A673 (cell line): ENCODE results near the gene PPM1D. TPM values are rescaled to one million over a fixed set of nuclear protein-coding genes. Genes with fewer than 3 reads are reported as not detected.

ENCODE experiments used
- BruUV-seq: library from RNA; stranded (reverse); fragments of 400-500 nt; replicated peaks from 2 replicates; lab custom pipeline; 2021; lab: Mats Ljungman, UMichigan
- CTCF ChIA-PET: fragments of 300-600 bp; sonication (Branson Sonifier 250); formaldehyde crosslinking; loops from one replicate; lab custom pipeline; 2022; ENCODE audit warnings: antibody characterized with exemption; lab: Charles Lee
- POLR2A ChIA-PET: fragments of 300-600 bp; sonication (Branson Sonifier 250); formaldehyde crosslinking; loops from one replicate; lab custom pipeline; 2022; ENCODE audit warnings: antibody characterized with exemption; ENCODE audit not compliant: low non-redundant PET; lab: Charles Lee
- DNase-seq: peaks from one replicate; pipeline ENCODE4 v3.0.0-alpha.2; 2015; ENCODE audit warnings: low spot score
- H3K27ac ChIP-seq: fragments of 200-600 bp; sonication (generic); 2 replicates; pipeline ENCODE4 v1.5.1; 2016; ENCODE audit warnings: mixed run types, low read depth, mild to moderate bottlenecking, mixed read lengths, antibody characterized with exemption, low read length; ENCODE audit not compliant: poor library complexity, severe bottlenecking
- H3K27me3 ChIP-seq: fragments of 200-600 bp; sonication (generic); replicated peaks from 2 replicates; pipeline ENCODE4 v1.6.1; 2017; ENCODE audit warnings: mixed run types, low read depth, mild to moderate bottlenecking, mixed read lengths, antibody characterized with exemption, low read length; ENCODE audit not compliant: insufficient read depth, poor library complexity
- H3K36me3 ChIP-seq: fragments of 200-600 bp; sonication (generic); 2 replicates; pipeline ENCODE4 v1.6.1; 2016; ENCODE audit warnings: mixed run types, mild to moderate bottlenecking, mixed read lengths, antibody characterized with exemption, low read length; ENCODE audit not compliant: insufficient read depth, poor library complexity, severe bottlenecking
- H3K4me1 ChIP-seq: fragments of 200-600 bp; sonication (generic); 2 replicates; pipeline ENCODE4 v1.6.1; 2017; ENCODE audit warnings: mixed run types, mild to moderate bottlenecking, mixed read lengths, antibody characterized with exemption, low read length; ENCODE audit not compliant: insufficient read depth, poor library complexity, severe bottlenecking
- H3K4me3 ChIP-seq: fragments of 200-600 bp; sonication (generic); 2 replicates; pipeline ENCODE4 v1.5.1; 2016; ENCODE audit warnings: low read depth, mixed run types, mild to moderate bottlenecking, mixed read lengths, low read length; ENCODE audit not compliant: poor library complexity, severe bottlenecking
- H3K9me3 ChIP-seq: fragments of 200-600 bp; sonication (generic); 2 replicates; pipeline ENCODE4 v1.6.1; 2016; ENCODE audit warnings: mixed run types, low read depth, mild to moderate bottlenecking, mixed read lengths, antibody characterized with exemption, low read length; ENCODE audit not compliant: poor library complexity, severe bottlenecking
- CTCF ChIP-seq: fragments of 300-800, 200-600 bp; sonication (generic); conservative IDR thresholded peaks from 2 replicates; pipeline ENCODE4 v1.5.1; 2017; ENCODE audit warnings: low read depth, mild to moderate bottlenecking, antibody characterized with exemption, low read length, moderate library complexity, mixed read lengths
- EZH2 ChIP-seq: fragments of 200-600 bp; sonication (generic); IDR thresholded peaks from 2 replicates; pipeline ENCODE4 v1.6.1; 2017; ENCODE audit warnings: borderline replicate concordance, low read depth, mild to moderate bottlenecking, mixed read lengths, antibody characterized with exemption, low read length; ENCODE audit not compliant: poor library complexity, severe bottlenecking
- intact Hi-C: fragments of 100-400 bp; cut with micrococcal nuclease; formaldehyde crosslinking; loops from one replicate; pipeline ENCODE4 v1.10.0; 2022; ENCODE audit not compliant: unreplicated experiment
- total RNA-seq: library from RNA; stranded (reverse); gene quantifications from 2 replicates; pipeline ENCODE4 v1.2.3, GENCODE V29; 2021

The PPM1D gene
- total RNA-seq, 1 experiment from 2014 or later = 17.8 TPM

GRCh38 chr17:60583008-60583407 is 17.0 kb upstream of the PPM1D start:
- no peak overlapping the region for H3K4me3 ChIP-seq
- POLR2A ChIA-PET = no interaction called here
- H3K9me3 ChIP-seq = no peaks in the 10 kb centered on the region
- intact Hi-C loops = no loop called here
- TF ChIP-seq CTCF = no peak
- no peak for TF ChIP-seq EZH2
- H3K27me3 ChIP-seq = no peaks in the 10 kb centered on the region
- H3K27ac ChIP-seq = no peak overlapping the region
- DNase-seq = no peak
- no TSS peak for BruUV-seq
- CTCF ChIA-PET = no interaction called here
- no peaks in the 10 kb centered on the region for H3K4me1 ChIP-seq
- H3K36me3 ChIP-seq = no peaks in the 10 kb centered on the region

DNA sequence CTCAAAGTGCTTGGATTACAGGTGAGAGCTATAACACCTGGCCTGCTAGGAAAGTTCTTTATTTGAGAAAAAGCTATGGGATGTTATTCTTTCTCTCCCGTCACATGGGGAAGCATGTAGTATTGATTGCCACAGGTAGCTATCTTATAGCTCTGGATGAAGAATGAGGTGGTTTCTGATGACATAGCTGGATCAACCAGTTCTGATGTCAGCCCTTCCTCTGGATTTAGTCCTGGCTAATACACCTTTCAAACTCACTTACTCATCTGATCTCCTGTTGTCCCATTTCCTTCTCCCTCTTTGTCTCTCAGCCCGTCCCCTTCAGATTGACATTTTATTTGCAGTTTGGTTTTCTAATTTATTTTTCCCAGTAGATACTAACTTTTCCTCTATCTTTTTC is 14.1 kb upstream of the PPM1D start:
- Histone ChIP-seq H3K4me3 (no peak overlapping the region), H3K36me3 (no peaks in the 10 kb centered on the region), H3K27me3 (no peaks in the 10 kb centered on the region), H3K9me3 (no peaks in the 10 kb centered on the region), H3K27ac (no peak overlapping the region), H3K4me1 (no peaks in the 10 kb centered on the region)
- BruUV-seq = no TSS peak
- intact Hi-C loops = no loop called here
- TF ChIP-seq CTCF (no peak), EZH2 (no peak)
- DNase-seq = no peak
- ChIA-PET POLR2A (no interaction called here), CTCF (no interaction called here)

DNA sequence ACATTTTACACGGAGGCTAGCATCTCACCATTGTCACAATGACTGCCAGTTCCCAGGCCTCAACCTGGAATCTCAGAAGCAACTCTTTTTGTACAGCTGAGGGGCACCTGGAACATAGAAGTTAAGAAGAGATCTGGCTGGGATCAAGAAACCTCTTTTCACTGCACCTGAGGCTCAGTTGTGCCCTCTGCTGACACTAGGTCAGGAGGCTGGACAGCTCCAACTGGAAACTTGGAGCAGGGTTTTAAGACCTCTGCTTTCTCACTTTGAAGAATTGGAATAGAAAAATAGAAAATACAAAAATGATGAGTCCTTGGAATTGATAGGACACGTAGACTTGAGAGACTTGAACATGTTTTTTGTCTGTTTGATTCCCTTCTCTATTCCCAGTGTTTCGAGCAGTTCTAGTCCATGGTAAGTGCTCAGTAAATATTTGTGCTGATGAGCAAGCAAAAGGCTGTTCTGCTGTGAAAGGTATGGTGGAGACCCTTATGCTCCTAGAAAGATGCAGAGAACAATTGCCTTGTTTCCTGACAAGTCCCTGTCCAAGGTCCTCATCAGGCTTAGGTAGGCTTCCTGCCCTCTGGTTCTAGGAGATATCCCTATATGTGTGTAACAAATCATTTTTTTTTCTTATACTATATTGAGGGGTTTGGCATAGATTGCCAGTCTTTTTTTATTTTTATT is 13.6 kb upstream of the PPM1D start:
- Histone ChIP-seq H3K36me3 (no peaks in the 10 kb centered on the region), H3K4me1 (no peaks in the 10 kb centered on the region), H3K4me3 (no peak overlapping the region), H3K9me3 (no peaks in the 10 kb centered on the region), H3K27ac (no peak overlapping the region), H3K27me3 (no peaks in the 10 kb centered on the region)
- no TSS peak for BruUV-seq
- CTCF ChIA-PET = no interaction called here
- DNase-seq = no peak
- intact Hi-C loops = no loop called here
- POLR2A ChIA-PET = no interaction called here
- TF ChIP-seq CTCF (no peak), EZH2 (no peak)
